ENCODE data around the gene NRXN3.

The NRXN3 gene

GRCh38 chr14:78202163-78202562 lies 32.0 kb downstream of the NRXN3 start:
- no peak for DNase-seq (ENCODE audit: low read depth)

GRCh38 chr14:78202976-78203375 lies 32.8 kb downstream of the NRXN3 start:
- DNase-seq (ENCODE audit: low read depth): no peak
- TF ChIP-seq CTCF (conservative IDR thresholded peaks at IDR 0.05; ENCODE audit: low read depth, low read length): no peak
- H3K4me3 ChIP-seq (ENCODE audit: low read length): no peak overlapping the region

More at GRCh38 chr14:78202163-78202562, 32.0 kb downstream of the NRXN3 start:
- TF ChIP-seq CTCF (conservative IDR thresholded peaks at IDR 0.05; ENCODE audit: low read depth, low read length): no peak
- H3K4me3 ChIP-seq (ENCODE audit: low read length): no peak overlapping the region

GRCh38 chr14:78207414-78207813 lies 37.2 kb downstream of the NRXN3 start:
- TF ChIP-seq CTCF (conservative IDR thresholded peaks at IDR 0.05; ENCODE audit: low read depth, low read length): no peak
- no peak overlapping the region for H3K4me3 ChIP-seq (ENCODE audit: low read length)
- DNase-seq (ENCODE audit: low read depth): no peak

GRCh38 chr14:78220273-78220672 lies 50.1 kb downstream of the NRXN3 start:
- H3K4me3 ChIP-seq (ENCODE audit: low read length): no peak overlapping the region
- no peak for DNase-seq (ENCODE audit: low read depth)
- TF ChIP-seq CTCF (conservative IDR thresholded peaks at IDR 0.05; ENCODE audit: low read depth, low read length): no peak

- DNase-seq (ENCODE audit: low read depth): no peak
These were observed 52.6 kb downstream of the NRXN3 start for GRCh38 chr14:78222746-78223145.

GRCh38 chr14:78227248-78228077 lies 57.3 kb downstream of the NRXN3 start:
- no peak overlapping the region for H3K4me3 ChIP-seq (ENCODE audit: low read length)
- DNase-seq (ENCODE audit: low read depth): no peak
- no peak for TF ChIP-seq CTCF (conservative IDR thresholded peaks at IDR 0.05; ENCODE audit: low read depth, low read length)

More at GRCh38 chr14:78222746-78223145, 52.6 kb downstream of the NRXN3 start:
- no peak for TF ChIP-seq CTCF (conservative IDR thresholded peaks at IDR 0.05; ENCODE audit: low read depth, low read length)
- H3K4me3 ChIP-seq (ENCODE audit: low read length): no peak overlapping the region

- H3K4me3 ChIP-seq (ENCODE audit: low read length): no peak overlapping the region
- no peak for DNase-seq (ENCODE audit: low read depth)
- TF ChIP-seq CTCF (conservative IDR thresholded peaks at IDR 0.05; ENCODE audit: low read depth, low read length): no peak
These were observed 58.6 kb downstream of the NRXN3 start for GRCh38 chr14:78228702-78229327.
